ENCODE results near the gene UNC5B. TPM values are rescaled to one million over a fixed set of nuclear protein-coding genes. Genes with fewer than 3 reads are reported as not detected.
A peak's percentile ranks its signal among the peaks of the same experiment; 100 is the strongest.

The UNC5B gene
- total and polyA plus RNA-seq, 2 donors from 2014 or later, result 5.5 to 22.6 TPM

GRCh38 chr10:71209352-71209715, 3.0 kb upstream of the UNC5B start:
- Histone ChIP-seq H3K27ac (ENCODE audit: low read depth in 2 of 2, low read length in 2 of 2) (no peak overlapping the region), H3K36me3 (ENCODE audit: control insufficient read depth in 2 of 3, insufficient read depth in 3 of 3, low read length in 3 of 3) (no peaks in the 10 kb centered on the region), H3K9me3 (ENCODE audit: control insufficient read depth in 2 of 3, insufficient read depth in 1 of 3, low read length in 3 of 3) (no peaks in the 10 kb centered on the region), H3K9ac (ENCODE audit: low read length in 3 of 3) (no peak overlapping the region), H3K4me1 (ENCODE audit: control insufficient read depth in 2 of 3, insufficient read depth in 2 of 3, low read depth in 1 of 3, low read length in 3 of 3) (peaks cover 1 to 10% (median 4%) of the 10 kb centered on the region in 3 donors), H3K4me3 (ENCODE audit: low read length in 3 of 3) (no peak overlapping the region), H3K27me3 (ENCODE audit: control insufficient read depth, insufficient read depth, low read length) (peaks cover 2% of the 10 kb centered on the region)
- intact Hi-C loops (cut with DNase I), result no loop called here
- no peak for FAIRE-seq
- no peak for TF ChIP-seq CTCF (IDR thresholded peaks at IDR 0.05; ENCODE audit: borderline replicate concordance, extremely low read depth, insufficient read depth)
- no peak for DNase-seq

- H3K4me3 ChIP-seq (ENCODE audit: low read length in 3 of 3), result no peak overlapping the region
- peaks cover 2% of the 10 kb centered on the region for H3K27me3 ChIP-seq (ENCODE audit: control insufficient read depth, insufficient read depth, low read length)
- DNase-seq (peak in 1 of 5 donors; percentile 47), FAIRE-seq (no peak)
- no peaks in the 10 kb centered on the region for H3K9me3 ChIP-seq (ENCODE audit: control insufficient read depth in 2 of 3, insufficient read depth in 1 of 3, low read length in 3 of 3)
- H3K4me1 ChIP-seq (ENCODE audit: control insufficient read depth in 2 of 3, insufficient read depth in 2 of 3, low read depth in 1 of 3, low read length in 3 of 3), result peaks cover 3 to 10% (median 4%) of the 10 kb centered on the region in 3 donors
- TF ChIP-seq CTCF (IDR thresholded peaks at IDR 0.05; ENCODE audit: borderline replicate concordance, extremely low read depth, insufficient read depth), result no peak
- no peak overlapping the region for H3K27ac ChIP-seq (ENCODE audit: low read depth in 2 of 2, low read length in 2 of 2)
- H3K36me3 ChIP-seq (ENCODE audit: control insufficient read depth in 2 of 3, insufficient read depth in 3 of 3, low read length in 3 of 3), result no peaks in the 10 kb centered on the region
- no peak overlapping the region for H3K9ac ChIP-seq (ENCODE audit: low read length in 3 of 3)
- intact Hi-C loops (cut with DNase I), result loop anchor here (10.0 kb wide), 1 partner anchor 285 kb away; no protein-coding TSS in a partner anchor
These were observed 2.4 kb upstream of the UNC5B start for GRCh38 chr10:71209731-71210541.

- Histone ChIP-seq H3K36me3 (ENCODE audit: control insufficient read depth in 2 of 3, insufficient read depth in 3 of 3, low read length in 3 of 3) (no peaks in the 10 kb centered on the region), H3K4me3 (ENCODE audit: low read length in 3 of 3) (no peak overlapping the region), H3K9ac (ENCODE audit: low read length in 3 of 3) (no peak overlapping the region), H3K4me1 (ENCODE audit: control insufficient read depth in 2 of 3, insufficient read depth in 2 of 3, low read depth in 1 of 3, low read length in 3 of 3) (peaks cover 3 to 10% (median 5%) of the 10 kb centered on the region in 3 donors), H3K27me3 (ENCODE audit: control insufficient read depth, insufficient read depth, low read length) (peaks cover 2% of the 10 kb centered on the region), H3K27ac (ENCODE audit: low read depth in 2 of 2, low read length in 2 of 2) (no peak overlapping the region), H3K9me3 (ENCODE audit: control insufficient read depth in 2 of 3, insufficient read depth in 1 of 3, low read length in 3 of 3) (no peaks in the 10 kb centered on the region)
- no peak for TF ChIP-seq CTCF (IDR thresholded peaks at IDR 0.05; ENCODE audit: borderline replicate concordance, extremely low read depth, insufficient read depth)
- intact Hi-C loops (cut with DNase I), result loop anchor here (10.0 kb wide), 1 partner anchor 286 kb away; no protein-coding TSS in a partner anchor
- DNase-seq (peak in 1 of 5 donors; percentile 43), FAIRE-seq (no peak)
These were observed 1.9 kb upstream of the UNC5B start for GRCh38 chr10:71210542-71210871.

All from kidney (tissue), 14 donors.